Measurements from ENCODE around the gene TOMT. TPM values are rescaled to one million over a fixed set of nuclear protein-coding genes. Genes with fewer than 3 reads are reported as not detected.

TOMT gene
- total and polyA plus RNA-seq, 2 of the 13 experiments (the other 11 are each of a cell fraction or from before 2014, with no cell fraction given): not detected

GRCh38 chr11:72129381-72129780 lies 23.7 kb downstream of the TOMT start:
- H3K27me3 ChIP-seq (ENCODE audit: control insufficient read depth in 1 of 2, insufficient read depth in 2 of 2, low read length in 2 of 2): no peaks in the 10 kb centered on the region; a peak in 3 of 5 replicates
- H3K36me3 ChIP-seq (replicated peaks in 1 of 2; ENCODE audit: control insufficient read depth in 1 of 2, insufficient read depth in 2 of 2, low read length in 2 of 2): no peaks in the 10 kb centered on the region
- in situ Hi-C loops (cut with HindIII; ENCODE audit: extremely low pct_ligation_motif_present, low pct_unique_long_range_greater_than_20kb): no loop called here
- FAIRE-seq (no peak), ATAC-seq (no peak), DNase-seq (ENCODE audit: low spot score) (no peak)
- no peak overlapping the region for H3K9ac ChIP-seq (ENCODE audit: insufficient read depth, low read depth, low read length)
- peaks cover 15% of the 10 kb centered on the region for H3K9me3 ChIP-seq (ENCODE audit: low read length)
- CTCF ChIA-PET (ENCODE audit: low intra/inter-chr PET ratio, low total read pairs): no interaction called here
- H3K4me2 ChIP-seq (ENCODE audit: low read depth, low read length): no peak overlapping the region
- no peaks in the 10 kb centered on the region for H4K20me1 ChIP-seq (ENCODE audit: insufficient read depth, low read length)
- WGBS (ENCODE audit: low lambda C conversion rate): 12% methylated on average over 3 of the region's 3 CpGs
- POLR2A ChIA-PET: no interaction called here
- intact Hi-C loops (cut with micrococcal nuclease; ENCODE audit: unreplicated experiment): no loop called here
- H3K4me3 ChIP-seq (replicated peaks in 1 of 3; ENCODE audit: insufficient read depth in 1 of 3, low read depth in 2 of 3, low read length in 3 of 3): no peak overlapping the region
- H3K27ac ChIP-seq (ENCODE audit: extremely low read length, insufficient read depth, low read length): no peak overlapping the region
- TF ChIP-seq, protein P1, sequence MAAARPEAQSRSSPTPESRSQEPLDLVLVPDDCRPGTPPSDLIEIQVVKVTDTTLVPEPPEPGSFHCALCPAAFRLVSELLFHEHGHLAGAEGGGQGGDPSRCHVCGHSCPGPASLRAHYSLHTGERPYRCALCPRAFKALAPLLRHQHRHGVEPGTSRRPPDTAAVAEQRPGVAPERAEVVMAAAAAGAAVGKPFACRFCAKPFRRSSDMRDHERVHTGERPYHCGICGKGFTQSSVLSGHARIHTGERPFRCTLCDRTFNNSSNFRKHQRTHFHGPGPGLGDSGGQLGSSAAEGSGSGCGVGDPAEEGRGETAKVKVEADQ (CRISPR knock-in tag; IDR thresholded peaks at IDR 0.05; ENCODE audit: borderline replicate concordance): no peak
- TF ChIP-seq, protein P2, sequence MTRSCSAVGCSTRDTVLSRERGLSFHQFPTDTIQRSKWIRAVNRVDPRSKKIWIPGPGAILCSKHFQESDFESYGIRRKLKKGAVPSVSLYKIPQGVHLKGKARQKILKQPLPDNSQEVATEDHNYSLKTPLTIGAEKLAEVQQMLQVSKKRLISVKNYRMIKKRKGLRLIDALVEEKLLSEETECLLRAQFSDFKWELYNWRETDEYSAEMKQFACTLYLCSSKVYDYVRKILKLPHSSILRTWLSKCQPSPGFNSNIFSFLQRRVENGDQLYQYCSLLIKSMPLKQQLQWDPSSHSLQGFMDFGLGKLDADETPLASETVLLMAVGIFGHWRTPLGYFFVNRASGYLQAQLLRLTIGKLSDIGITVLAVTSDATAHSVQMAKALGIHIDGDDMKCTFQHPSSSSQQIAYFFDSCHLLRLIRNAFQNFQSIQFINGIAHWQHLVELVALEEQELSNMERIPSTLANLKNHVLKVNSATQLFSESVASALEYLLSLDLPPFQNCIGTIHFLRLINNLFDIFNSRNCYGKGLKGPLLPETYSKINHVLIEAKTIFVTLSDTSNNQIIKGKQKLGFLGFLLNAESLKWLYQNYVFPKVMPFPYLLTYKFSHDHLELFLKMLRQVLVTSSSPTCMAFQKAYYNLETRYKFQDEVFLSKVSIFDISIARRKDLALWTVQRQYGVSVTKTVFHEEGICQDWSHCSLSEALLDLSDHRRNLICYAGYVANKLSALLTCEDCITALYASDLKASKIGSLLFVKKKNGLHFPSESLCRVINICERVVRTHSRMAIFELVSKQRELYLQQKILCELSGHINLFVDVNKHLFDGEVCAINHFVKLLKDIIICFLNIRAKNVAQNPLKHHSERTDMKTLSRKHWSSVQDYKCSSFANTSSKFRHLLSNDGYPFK (CRISPR knock-in tag; IDR thresholded peaks at IDR 0.05; ENCODE audit: borderline replicate concordance): no peak
- TF ChIP-seq ZNF34 (CRISPR knock-in tag; IDR thresholded peaks at IDR 0.05; ENCODE audit: borderline replicate concordance): no peak
- no peak for TF ChIP-seq ISX (CRISPR knock-in tag; conservative IDR thresholded peaks at IDR 0.05)
- TF ChIP-seq PLSCR1 (CRISPR knock-in tag; IDR thresholded peaks at IDR 0.05; ENCODE audit: borderline replicate concordance): no peak
- no peak for TF ChIP-seq LCORL (IDR thresholded peaks at IDR 0.05)
- TF ChIP-seq LCORL (CRISPR knock-in tag; IDR thresholded peaks at IDR 0.05): no peak
- H3K79me2 ChIP-seq (ENCODE audit: insufficient read depth, low read length): no peaks in the 10 kb centered on the region
- no TSS peak for BruUV-seq (replicated peaks)
- no peaks in the 10 kb centered on the region for H3K4me1 ChIP-seq (ENCODE audit: insufficient read depth, low read length)
- no peak overlapping the region for H2AFZ ChIP-seq (ENCODE audit: low read length)

Measured in HepG2 (cell line).